Astrocyte (in vitro differentiated cells and primary cell): Measurements from ENCODE around the gene ITK. TPM values are rescaled to one million over a fixed set of nuclear protein-coding genes. Genes with fewer than 3 reads are reported as not detected.

ENCODE experiments used
- DNase-seq: peaks from one replicate; pipeline ENCODE4 v3.0.0-alpha.2; 2010; ENCODE audit warnings: low read depth
- FAIRE-seq: peaks from 2 replicates; lab custom pipeline; 2011; peaks lifted over from hg19 to GRCh38; lab: Jason Lieb, UNC
- H2AFZ ChIP-seq: 2 replicates; pipeline ENCODE4 v1.6.0; 2012; ENCODE audit warnings: low read depth, low read length, inconsistent platforms
- H3K27ac ChIP-seq: 2 replicates; pipeline ENCODE4 v1.5.1; 2011; ENCODE audit warnings: low read depth, low read length, inconsistent platforms
- H3K27me3 ChIP-seq: 2 replicates; pipeline ENCODE4 v1.6.0; 2011; ENCODE audit warnings: low read length, inconsistent platforms; ENCODE audit not compliant: insufficient read depth
- H3K36me3 ChIP-seq: 2 replicates; pipeline ENCODE4 v1.5.1; 2011; ENCODE audit warnings: low read length, inconsistent platforms; ENCODE audit not compliant: insufficient read depth
- H3K4me1 ChIP-seq: 2 replicates; pipeline ENCODE4 v1.5.1; 2011; ENCODE audit warnings: low read length, inconsistent platforms; ENCODE audit not compliant: insufficient read depth
- H3K4me2 ChIP-seq: 2 replicates; pipeline ENCODE4 v1.6.0; 2012; ENCODE audit warnings: low read length, inconsistent platforms
- H3K4me3 ChIP-seq: 2 replicates; pipeline ENCODE4 v1.5.1; 2011; ENCODE audit warnings: low read depth, mild to moderate bottlenecking, low read length, inconsistent platforms; ENCODE audit not compliant: insufficient read depth
- H3K79me2 ChIP-seq: 2 replicates; pipeline ENCODE4 v1.6.0; 2012; ENCODE audit warnings: mild to moderate bottlenecking, low read length, inconsistent platforms; ENCODE audit not compliant: insufficient read depth
- H3K9ac ChIP-seq: 2 replicates; pipeline ENCODE4 v1.6.0; 2012; ENCODE audit warnings: mild to moderate bottlenecking, low read length, inconsistent platforms
- H3K9me3 ChIP-seq: 2 replicates; pipeline ENCODE4 v1.5.1; 2012; ENCODE audit warnings: low read depth, mild to moderate bottlenecking, low read length, inconsistent platforms; ENCODE audit not compliant: insufficient read depth
- H4K20me1 ChIP-seq: 2 replicates; pipeline ENCODE4 v1.6.0; 2012; ENCODE audit warnings: low read length, inconsistent platforms; ENCODE audit not compliant: insufficient read depth
- H3K27ac Mint-ChIP-seq: one replicate; pipeline ENCODE4 v1.8.0; 2021; ENCODE audit warnings: mild to moderate bottlenecking, mixed read lengths; ENCODE audit not compliant: unreplicated experiment
- H3K27me3 Mint-ChIP-seq: one replicate; pipeline ENCODE4 v1.8.0; 2021; ENCODE audit warnings: low read depth, mixed read lengths; ENCODE audit not compliant: unreplicated experiment
- H3K36me3 Mint-ChIP-seq: one replicate; pipeline ENCODE4 v1.8.0; 2021; ENCODE audit warnings: low read depth, mixed read lengths; ENCODE audit not compliant: unreplicated experiment
- H3K4me1 Mint-ChIP-seq: one replicate; pipeline ENCODE4 v1.8.0; 2021; ENCODE audit warnings: low read depth, mixed read lengths; ENCODE audit not compliant: unreplicated experiment
- H3K4me3 Mint-ChIP-seq: one replicate; pipeline ENCODE4 v1.8.0; 2021; ENCODE audit warnings: mild to moderate bottlenecking, moderate library complexity, mixed read lengths; ENCODE audit not compliant: unreplicated experiment
- H3K9me3 Mint-ChIP-seq: one replicate; pipeline ENCODE4 v1.8.0; 2021; ENCODE audit warnings: mild to moderate bottlenecking, mixed read lengths; ENCODE audit not compliant: unreplicated experiment
- CTCF ChIP-seq: IDR thresholded peaks from 2 replicates; pipeline ENCODE4 v1.5.1; 2011; ENCODE audit warnings: low read depth, mild to moderate bottlenecking, inconsistent platforms, low read length, moderate library complexity; ENCODE audit not compliant: insufficient read depth
- EZH2 ChIP-seq: IDR thresholded peaks from 2 replicates; pipeline ENCODE4 v1.6.1; 2012; ENCODE audit warnings: mild to moderate bottlenecking, low read length, inconsistent platforms; ENCODE audit not compliant: insufficient read depth
- total RNA-seq: library from RNA; stranded (reverse); gene quantifications from 2 replicates; pipeline ENCODE4 v1.2.1, GENCODE V29; 2021

Gene ITK
- total RNA-seq, 1 donor from 2014 or later = 0.48 TPM

GRCh38 chr5:157212307-157212706 is 31.7 kb downstream of the ITK start:
- no peaks in the 10 kb centered on the region for H3K27me3 Mint-ChIP-seq
- no peak overlapping the region for H2AFZ ChIP-seq
- H3K4me1 Mint-ChIP-seq = peaks cover 8% of the 10 kb centered on the region

GRCh38 chr5:157213527-157214243 is 33.0 kb downstream of the ITK start:
- no peak overlapping the region for H2AFZ ChIP-seq
- no peaks in the 10 kb centered on the region for H3K27me3 Mint-ChIP-seq
- no peak overlapping the region for H3K4me3 ChIP-seq
- no peaks in the 10 kb centered on the region for H3K79me2 ChIP-seq
- peaks cover 12% of the 10 kb centered on the region for H3K4me1 Mint-ChIP-seq
- no peaks in the 10 kb centered on the region for H3K9me3 ChIP-seq
- H4K20me1 ChIP-seq = no peaks in the 10 kb centered on the region
- FAIRE-seq = no peak
- H3K36me3 Mint-ChIP-seq = no peaks in the 10 kb centered on the region
- no peaks in the 10 kb centered on the region for H3K27me3 ChIP-seq
- no peak for DNase-seq
- no peak for TF ChIP-seq EZH2
- no peak for TF ChIP-seq CTCF
- H3K4me2 ChIP-seq = no peak overlapping the region
- no peaks in the 10 kb centered on the region for H3K36me3 ChIP-seq
- no peaks in the 10 kb centered on the region for H3K9me3 Mint-ChIP-seq
- H3K27ac Mint-ChIP-seq = no peak overlapping the region
- H3K9ac ChIP-seq = no peak overlapping the region
- peaks cover 4% of the 10 kb centered on the region for H3K4me1 ChIP-seq
- H3K27ac ChIP-seq = no peak overlapping the region
- no peak overlapping the region for H3K4me3 Mint-ChIP-seq

More at GRCh38 chr5:157212307-157212706, 31.7 kb downstream of the ITK start:
- no peak overlapping the region for H3K4me3 ChIP-seq
- H3K36me3 ChIP-seq = no peaks in the 10 kb centered on the region
- H3K27ac ChIP-seq = no peak overlapping the region
- Mint-ChIP-seq H3K27ac (no peak overlapping the region), H3K4me3 (no peak overlapping the region), H3K36me3 (no peaks in the 10 kb centered on the region), H3K9me3 (no peaks in the 10 kb centered on the region)
- FAIRE-seq (no peak), DNase-seq (no peak)
- no peak for TF ChIP-seq CTCF
- TF ChIP-seq EZH2 = no peak
- H3K4me2 ChIP-seq = no peak overlapping the region
- H3K79me2 ChIP-seq = no peaks in the 10 kb centered on the region
- no peaks in the 10 kb centered on the region for H4K20me1 ChIP-seq
- H3K9me3 ChIP-seq = no peaks in the 10 kb centered on the region
- H3K9ac ChIP-seq = no peak overlapping the region
- peaks cover 4% of the 10 kb centered on the region for H3K4me1 ChIP-seq
- H3K27me3 ChIP-seq = no peaks in the 10 kb centered on the region

- no peak overlapping the region for H3K27ac Mint-ChIP-seq
- Histone ChIP-seq H3K27me3 (no peaks in the 10 kb centered on the region), H3K9me3 (no peaks in the 10 kb centered on the region), H3K4me3 (no peak overlapping the region), H3K27ac (no peak overlapping the region), H4K20me1 (no peaks in the 10 kb centered on the region), H3K9ac (no peak overlapping the region), H3K36me3 (no peaks in the 10 kb centered on the region), H2AFZ (no peak overlapping the region), H3K4me2 (no peak overlapping the region), H3K4me1 (peaks cover 4% of the 10 kb centered on the region), H3K79me2 (no peaks in the 10 kb centered on the region)
- H3K4me3 Mint-ChIP-seq = no peak overlapping the region
- FAIRE-seq = no peak
- H3K9me3 Mint-ChIP-seq = no peaks in the 10 kb centered on the region
- H3K4me1 Mint-ChIP-seq = peaks cover 12% of the 10 kb centered on the region
- TF ChIP-seq EZH2 = no peak
- no peak for TF ChIP-seq CTCF
- no peaks in the 10 kb centered on the region for H3K27me3 Mint-ChIP-seq
- DNase-seq = no peak
- H3K36me3 Mint-ChIP-seq = no peaks in the 10 kb centered on the region
These were observed 33.8 kb downstream of the ITK start for GRCh38 chr5:157214415-157214814.
